Epithelial cell of prostate (primary cell): Measurements from ENCODE around the gene SRGN.

Experiments
- DNase-seq: peaks from one replicate; pipeline ENCODE4 v3.0.0-alpha.2; 2011; ENCODE audit warnings: low read depth, low spot score
- H3K27ac ChIP-seq: fragments of 450-650 bp; 2 replicates; pipeline ENCODE4 v1.5.1; 2017; ENCODE audit warnings: mild to moderate bottlenecking

The SRGN gene

DNA sequence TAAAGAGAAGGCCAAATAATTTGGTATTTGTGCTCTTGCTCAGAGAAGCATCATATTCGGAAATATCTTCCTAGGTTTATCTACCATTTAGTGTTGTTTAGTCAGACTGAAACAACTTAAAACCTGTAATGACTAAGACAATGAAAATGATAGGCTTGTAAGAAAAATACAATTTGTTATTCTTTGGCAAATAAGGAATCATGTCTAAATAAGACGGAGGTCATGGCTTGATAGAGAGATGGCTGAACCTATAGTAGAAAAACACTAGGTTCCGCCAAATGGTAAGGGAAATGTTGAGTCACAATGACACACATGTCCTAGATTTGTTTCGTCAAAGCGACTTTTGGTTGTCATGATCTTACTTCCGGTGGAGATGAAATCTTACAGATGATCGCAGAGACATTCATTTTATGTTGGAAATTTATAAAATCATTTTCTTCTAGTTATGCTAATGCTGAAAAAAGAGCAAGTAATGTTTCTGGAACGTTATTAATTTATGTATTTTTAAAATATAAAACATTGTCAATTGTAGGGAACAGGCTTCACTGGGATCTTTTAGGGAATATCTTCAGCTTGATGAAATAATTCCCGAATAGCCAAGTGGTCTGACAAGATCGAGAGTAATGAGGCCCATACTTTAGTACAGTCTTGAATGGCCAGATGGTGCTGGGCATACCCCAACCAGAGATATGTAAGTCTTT lies 1.0 kb downstream of the SRGN start:
- H3K27ac ChIP-seq: no peak overlapping the region
- DNase-seq: no peak

DNA sequence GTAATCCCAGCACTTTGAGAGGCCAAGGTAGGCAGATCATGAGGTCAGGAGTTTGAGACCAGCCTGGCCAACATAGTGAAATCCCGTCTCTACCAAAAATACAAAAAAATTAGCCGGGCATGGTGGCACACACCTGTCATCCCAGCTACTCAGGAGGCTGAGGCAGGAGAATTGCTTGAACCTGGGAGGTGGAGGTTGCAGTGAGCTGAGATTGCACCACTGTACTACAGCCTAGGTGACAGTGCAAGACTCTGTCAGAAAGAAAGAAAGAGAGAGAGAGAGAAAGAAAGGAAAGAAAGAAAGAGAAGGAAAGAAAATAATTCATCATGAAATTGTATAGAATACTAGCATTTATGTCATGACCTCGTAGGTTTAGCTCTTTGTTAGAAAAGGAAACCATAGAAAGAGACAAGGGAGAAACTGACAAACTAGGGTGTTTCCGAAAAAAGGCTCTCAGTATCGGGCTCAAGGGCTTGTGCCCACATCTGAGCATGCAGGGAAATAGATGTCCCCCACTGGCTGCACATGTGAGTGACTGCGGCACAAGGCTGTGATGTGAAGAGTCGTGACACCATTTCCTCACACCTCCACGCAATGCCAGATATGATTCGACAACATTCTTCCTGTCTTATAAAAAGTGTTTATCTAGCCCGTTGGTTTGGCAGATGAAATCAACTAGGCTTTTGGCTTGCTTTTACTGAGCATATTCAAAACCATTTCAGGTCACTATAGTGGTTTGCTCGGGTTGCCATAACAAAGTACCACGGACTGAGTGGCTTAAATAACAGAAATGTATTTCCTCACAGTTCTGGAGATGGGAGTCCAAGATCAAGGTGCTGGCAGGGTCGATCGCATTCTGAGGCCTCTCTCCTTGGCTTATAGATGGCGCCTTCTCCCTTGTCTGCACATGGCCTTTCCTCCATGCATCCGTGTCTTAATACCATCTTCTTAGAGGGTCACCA lies 2.0 kb downstream of the SRGN start:
- H3K27ac ChIP-seq: no peak overlapping the region

DNA sequence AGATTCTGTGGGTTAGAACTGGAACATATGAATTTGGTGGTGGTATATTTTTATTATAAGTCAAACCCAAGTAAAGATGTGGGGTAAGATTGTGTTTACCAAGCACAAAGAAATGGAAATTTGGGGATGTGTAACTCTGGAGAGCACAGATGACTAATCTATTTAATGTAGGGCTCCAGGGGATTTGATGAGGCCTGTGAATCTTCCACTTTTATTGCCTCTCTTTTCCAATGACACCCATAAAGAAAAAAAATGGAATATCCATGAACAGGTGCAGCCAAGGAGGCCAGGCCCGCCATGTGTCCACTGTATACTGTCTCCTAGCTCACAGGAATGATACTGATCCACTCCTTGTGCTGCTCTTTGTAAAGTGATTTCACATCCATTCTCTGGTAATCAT lies 2.8 kb downstream of the SRGN start:
- DNase-seq: no peak
- H3K27ac ChIP-seq: no peak overlapping the region

More for the DNA sequence above, 2.0 kb downstream of the SRGN start:
- no peak for DNase-seq

DNA sequence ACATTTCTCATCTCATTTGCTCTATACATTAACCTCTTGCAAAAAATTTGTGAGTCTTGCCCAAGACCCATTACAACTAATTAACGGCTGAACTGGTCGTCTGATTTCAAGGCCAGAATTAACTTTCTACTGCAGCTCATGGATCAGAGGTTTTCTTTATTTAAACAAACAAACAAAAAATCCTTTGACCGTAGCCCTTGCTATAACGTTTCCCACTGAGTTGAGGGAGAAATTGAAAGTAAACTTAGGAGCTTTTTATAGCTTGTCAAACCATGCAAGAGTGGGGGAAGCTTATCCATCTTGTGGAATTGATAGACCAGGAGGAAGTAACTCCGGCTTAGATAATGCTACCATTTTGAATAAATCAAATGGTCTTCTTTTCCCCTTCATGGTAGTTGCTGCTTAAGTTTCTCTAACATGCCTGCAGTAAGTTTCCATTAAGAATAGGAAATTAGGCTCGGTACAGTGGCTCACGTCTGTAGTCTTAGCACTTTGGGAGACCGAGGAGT lies 3.3 kb downstream of the SRGN start:
- no peak overlapping the region for H3K27ac ChIP-seq
- no peak for DNase-seq

DNA sequence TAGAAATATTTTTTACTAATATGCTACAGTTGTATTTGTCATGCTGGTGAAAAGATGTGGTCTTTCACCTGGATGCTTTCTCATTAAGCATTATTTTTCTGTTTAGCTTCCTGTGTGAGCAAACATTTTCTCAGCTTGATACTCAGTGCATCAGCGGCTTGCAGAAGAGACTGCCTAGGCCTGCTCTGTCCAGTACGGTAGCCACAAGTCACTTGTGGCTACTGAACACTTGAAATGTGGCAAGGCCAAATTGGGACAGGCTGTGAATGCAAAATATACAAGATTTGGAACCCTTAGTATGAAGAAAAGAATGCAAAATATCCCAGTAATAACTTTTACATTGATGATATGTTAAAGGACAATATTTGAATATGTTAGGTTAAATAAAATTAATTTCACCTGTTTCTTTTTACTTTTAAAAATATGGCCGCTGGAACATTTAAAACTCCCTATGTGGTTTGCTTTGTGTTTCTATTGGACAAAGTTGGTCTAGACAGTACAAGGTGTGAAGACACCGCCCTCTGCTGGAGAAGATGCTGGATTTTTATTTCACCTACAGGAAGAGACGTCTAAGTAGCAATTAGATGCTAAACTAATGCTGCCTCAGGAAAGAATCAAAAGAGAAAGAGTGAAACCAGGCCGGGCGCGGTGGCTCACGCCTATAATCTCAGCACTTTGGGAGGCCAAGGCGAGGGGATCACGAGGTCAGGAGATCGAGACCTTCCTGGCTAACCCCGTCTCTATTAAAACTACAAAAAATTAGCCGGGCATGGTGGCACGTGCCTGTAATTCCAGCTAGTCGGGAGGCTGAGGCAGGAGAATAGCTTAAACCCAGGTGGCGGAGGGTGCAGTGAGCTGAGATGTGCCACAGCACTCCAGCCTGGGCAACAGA lies 5.3 kb downstream of the SRGN start:
- no peak overlapping the region for H3K27ac ChIP-seq

DNA sequence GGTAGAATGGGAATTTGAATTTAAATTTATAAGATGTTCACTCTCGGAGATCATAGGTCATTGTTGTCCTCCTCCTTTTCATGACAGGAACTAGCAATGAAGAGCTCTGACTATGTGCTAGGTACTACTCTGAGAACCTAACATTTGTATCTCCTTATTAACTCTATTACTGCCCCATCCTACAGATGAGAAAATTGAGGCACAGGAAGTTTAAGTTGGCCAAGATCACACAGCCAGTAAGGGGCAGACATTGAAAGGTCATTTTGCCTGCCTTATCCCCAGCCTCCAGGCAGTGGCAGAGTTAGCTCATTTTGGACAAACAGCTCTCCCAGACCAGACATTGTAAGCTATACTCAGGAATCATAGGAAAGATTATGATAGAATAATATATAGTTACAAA lies 6.0 kb downstream of the SRGN start:
- no peak for DNase-seq

More for the DNA sequence above, 5.3 kb downstream of the SRGN start:
- peak; percentile 39 for DNase-seq

DNA sequence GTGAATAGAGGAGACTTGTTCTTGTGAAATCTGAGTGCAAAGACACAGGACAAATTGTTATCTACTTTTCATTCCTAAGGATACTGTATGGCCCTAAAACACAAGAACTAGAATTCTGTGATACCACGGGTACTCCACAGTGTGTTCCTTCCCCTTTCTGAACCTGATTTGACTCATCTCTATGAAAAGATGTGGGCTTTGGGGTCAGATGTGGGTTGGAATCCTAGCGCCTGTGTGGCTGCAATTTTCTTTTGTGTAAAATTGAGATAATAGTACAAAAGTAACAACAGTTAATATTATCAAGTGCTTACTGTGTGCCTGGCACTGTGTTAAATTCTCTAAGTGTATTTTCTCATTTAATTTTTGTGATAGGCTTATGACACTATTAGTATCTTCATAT lies 8.1 kb downstream of the SRGN start:
- no peak overlapping the region for H3K27ac ChIP-seq
- no peak for DNase-seq

More for the DNA sequence above, 6.0 kb downstream of the SRGN start:
- H3K27ac ChIP-seq: no peak overlapping the region

DNA sequence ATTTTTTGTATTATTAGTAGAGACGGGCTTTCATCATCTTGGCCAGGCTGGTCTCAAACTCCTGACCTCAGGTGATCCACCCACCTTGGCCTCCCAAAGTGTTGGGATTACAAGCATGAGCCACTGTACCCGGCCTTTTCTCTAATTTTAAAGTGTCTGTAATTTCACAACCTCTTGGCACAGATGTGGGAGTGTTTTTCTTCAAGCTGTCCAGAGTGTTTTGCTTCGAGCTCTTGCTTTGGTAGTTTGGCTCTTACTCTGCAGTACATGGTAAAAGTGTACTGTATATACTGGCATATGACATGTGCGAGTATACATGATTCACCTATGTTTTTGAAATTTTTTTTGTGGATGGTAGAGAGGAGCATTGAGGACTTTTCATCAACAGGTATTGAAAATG lies 9.8 kb downstream of the SRGN start:
- DNase-seq: no peak
- no peak overlapping the region for H3K27ac ChIP-seq

DNA sequence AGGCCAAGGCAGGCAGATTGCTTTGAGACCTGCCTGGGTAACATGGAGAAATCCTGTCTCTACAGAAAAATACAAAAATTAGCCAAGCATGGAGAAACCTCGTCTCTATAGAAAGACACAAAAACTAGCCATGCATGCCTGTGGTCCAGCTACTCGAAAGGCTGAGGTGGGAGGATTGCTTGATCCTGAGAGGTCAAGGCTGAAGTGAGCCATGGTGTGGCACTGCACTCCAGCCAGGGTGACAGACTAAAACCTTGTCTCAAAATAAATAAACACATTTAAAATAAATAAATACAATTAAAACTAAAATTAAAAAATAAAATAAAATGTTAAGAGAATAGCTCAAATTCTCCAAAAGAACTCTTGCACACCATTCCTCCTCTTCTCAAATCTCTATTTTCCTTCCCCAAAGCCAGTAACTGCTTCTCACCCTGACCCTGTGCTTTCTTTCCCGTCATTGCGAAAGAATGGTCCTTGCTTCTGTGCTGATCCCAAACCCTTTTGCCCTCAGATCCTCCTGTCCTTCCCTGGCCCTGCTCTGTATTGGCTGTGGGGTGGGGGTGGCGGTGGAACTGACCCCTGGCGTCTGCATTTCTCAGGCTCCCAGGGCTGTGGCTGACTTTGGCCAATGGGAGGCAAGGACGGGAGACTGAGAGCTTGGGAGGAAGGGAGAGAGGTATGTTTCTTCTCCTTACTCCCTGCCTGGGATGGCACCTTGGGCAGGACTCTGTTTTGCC lies 12.4 kb downstream of the SRGN start:
- no peak for DNase-seq
- H3K27ac ChIP-seq: no peak overlapping the region

DNA sequence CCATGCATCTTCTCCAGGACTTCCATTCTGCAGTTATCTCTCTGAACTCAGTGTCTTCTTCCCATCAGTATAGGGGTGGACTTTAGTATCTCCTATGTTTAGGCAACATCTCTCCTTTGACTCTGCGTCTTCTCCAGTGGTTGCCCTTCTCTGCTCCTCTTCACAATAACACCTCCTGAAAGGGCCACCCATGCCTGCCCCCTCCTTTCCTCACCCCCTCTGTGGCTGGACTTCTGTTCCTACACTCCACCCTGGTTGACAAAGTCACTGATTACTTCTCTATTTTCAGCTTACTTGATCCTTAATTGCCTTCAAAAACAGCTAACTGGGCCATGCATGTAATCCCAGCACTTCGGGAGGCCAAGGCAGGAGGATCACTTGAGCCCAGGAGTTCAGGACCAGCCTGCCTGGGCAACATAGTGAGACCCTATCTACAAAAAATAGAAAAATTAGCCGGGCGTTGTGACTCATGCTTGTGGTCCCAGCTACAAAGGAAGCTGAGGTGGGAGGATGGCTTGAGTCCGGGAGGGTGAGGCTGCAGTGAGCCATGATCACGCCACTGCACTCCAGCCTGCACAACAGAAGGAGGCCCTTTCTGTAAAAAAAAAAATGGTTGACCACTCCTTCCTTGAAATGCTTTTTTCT lies 13.7 kb downstream of the SRGN start:
- DNase-seq: no peak

DNA sequence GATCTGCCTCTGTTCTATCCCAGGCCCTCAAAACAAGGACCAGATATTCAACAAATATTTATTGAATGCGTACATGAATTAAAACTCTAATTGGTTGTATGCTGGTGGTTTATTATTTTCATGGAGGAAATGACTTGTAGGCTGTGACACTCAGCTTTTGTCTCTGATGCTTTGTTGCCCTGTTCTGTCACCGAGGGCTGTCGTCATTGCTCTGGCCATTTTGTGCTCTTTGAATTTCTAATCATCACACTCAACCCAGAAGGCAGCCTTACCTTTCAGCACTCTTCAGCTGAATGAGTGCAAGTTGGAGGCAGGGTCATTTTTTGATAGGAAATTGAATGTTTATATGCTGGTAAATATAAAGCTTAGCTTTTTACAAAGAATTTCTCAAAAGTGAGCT lies 14.5 kb downstream of the SRGN start:
- H3K27ac ChIP-seq: no peak overlapping the region
- no peak for DNase-seq

More for the DNA sequence above, 13.7 kb downstream of the SRGN start:
- no peak overlapping the region for H3K27ac ChIP-seq

DNA sequence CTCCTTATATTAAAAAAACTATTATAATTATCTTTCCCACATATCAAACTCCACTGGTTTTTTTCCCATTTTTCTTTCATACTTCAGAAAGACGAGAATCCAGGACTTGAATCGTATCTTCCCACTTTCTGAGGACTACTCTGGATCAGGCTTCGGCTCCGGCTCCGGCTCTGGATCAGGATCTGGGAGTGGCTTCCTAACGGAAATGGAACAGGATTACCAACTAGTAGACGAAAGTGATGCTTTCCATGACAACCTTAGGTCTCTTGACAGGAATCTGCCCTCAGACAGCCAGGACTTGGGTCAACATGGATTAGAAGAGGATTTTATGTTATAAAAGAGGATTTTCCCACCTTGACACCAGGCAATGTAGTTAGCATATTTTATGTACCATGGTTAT lies 15.9 kb downstream of the SRGN start:
- DNase-seq: no peak

DNA sequence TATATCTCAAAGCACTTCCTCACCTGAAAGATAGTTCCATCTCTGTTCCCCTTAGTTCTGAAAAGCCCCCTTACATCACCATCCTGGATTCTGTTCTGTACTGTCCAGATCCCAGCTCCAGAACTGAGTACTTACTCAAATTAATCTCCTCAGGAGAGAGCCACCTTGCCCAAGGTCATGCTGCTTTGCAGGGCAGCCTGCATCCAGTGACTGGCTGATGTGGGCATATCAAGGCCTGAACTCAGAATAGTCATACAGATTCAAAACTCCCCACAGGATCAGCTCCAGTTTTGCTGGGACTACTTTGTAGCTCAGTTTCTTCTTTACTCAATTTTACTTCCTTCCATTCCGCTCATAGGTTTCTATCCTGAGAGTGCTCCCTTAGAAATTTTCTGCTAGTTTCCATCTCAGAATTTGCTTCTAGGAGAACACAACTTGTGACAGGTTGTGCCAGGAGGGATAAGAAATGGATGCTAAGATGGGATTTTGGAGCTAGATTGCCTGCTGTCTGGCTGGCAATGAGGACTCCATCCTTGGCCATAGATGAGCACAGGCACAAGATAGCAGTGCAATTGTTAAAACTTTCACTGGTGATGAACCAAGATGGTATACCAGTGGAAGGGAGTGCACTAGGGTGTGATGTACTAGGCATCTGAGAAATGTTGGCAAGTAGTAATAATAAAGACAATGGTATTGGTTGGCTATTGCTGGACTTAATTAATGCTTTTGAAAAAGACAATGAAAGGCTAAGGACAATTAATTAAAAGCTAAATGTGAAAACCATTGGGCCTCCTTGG lies 17.3 kb downstream of the SRGN start:
- DNase-seq: no peak
- H3K27ac ChIP-seq: no peak overlapping the region

More for the DNA sequence above, 15.9 kb downstream of the SRGN start:
- no peak overlapping the region for H3K27ac ChIP-seq

DNA sequence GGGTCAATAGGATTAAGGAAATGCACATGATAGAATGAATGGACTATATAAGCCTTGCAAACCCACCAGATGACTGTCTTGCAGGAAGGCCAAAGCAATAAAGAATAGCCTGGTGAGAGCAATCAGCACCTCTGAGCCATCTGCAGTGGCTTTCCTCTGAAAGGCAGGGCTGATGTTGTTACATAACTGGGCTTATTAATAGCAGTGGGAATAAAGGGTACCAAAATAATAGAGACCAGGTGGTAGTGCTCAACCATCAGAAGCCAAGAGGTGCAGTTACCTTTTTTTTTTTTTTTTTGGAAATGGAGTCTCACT lies 19.2 kb downstream of the SRGN start:
- DNase-seq: no peak
- no peak overlapping the region for H3K27ac ChIP-seq

DNA sequence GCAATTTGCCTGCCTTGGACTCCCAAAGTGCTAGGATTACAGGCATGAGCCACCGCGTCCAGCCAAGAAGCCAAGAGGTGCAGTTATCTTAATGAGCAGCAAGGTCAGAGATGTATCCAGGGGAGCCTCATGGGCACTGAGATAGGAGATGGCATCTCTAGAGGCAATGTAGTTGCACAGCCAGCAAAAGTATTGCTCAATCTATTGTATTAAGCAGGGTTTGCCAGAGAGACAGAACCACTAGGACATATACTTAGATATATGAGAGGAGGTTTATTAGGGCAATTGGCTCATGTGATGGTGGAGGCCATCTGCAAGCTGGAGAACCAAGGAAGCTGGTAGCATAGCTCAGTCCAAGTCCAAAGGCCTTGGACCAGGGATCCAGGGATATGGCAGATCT lies 19.8 kb downstream of the SRGN start:
- DNase-seq: no peak

DNA sequence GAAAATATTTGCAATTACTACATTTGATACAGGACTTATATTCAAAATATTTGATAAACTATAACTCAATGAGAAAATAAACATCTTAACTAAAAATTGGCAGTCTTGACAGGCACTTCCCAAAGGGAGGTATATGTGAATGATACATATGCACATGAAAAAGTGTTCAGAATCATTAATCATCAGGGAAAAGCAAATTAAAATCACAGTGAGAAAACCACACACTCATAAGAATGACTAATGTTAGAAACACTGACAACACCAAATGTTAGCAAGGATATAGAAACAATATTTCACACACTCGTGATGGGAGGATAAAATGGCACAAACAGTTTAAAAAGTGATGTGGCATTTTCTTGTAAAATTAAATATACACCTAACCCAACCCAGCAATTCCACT lies 32.0 kb downstream of the SRGN start:
- H3K27ac ChIP-seq: no peak overlapping the region
- no peak for DNase-seq

More for the DNA sequence above, 19.8 kb downstream of the SRGN start:
- H3K27ac ChIP-seq: no peak overlapping the region

DNA sequence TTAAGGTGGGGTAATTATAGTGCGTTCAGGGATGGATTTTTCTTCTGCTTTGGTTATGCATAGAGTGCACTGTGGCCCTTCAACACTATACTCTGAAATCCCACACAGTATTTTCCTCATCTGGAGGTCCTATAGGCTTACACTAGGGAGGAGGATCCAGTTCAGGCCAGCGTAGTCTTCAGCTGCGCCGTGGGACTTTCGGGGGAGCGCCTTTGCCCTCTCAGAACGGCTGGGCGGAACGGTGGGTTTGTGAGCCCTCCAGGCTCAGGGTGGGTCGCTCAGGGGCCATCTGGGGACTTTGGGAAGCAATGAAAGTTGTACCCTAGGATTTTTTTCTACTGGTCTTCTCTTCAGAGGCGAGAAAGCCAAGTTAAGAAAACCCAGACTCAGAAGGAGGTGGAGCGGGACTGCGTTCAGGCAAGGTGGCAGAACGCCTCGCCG lies 35.4 kb downstream of the SRGN start:
- peak overlapping the region; percentile 94 for H3K27ac ChIP-seq
- DNase-seq: no peak
